A549 treated with CpdA at 1 μM for 4 hours (cell line): ENCODE data around the gene TLE4. TPM values are rescaled to one million over a fixed set of nuclear protein-coding genes. Genes with fewer than 3 reads are reported as not detected.

Experiments
- total RNA-seq: library from RNA; stranded (reverse); fragments of 200-300 nt; extraction: Qiagen RNA extraction; gene quantifications from 5 replicates; pipeline ENCODE4 v1.2.3, GENCODE V29; 2022; ENCODE audit warnings: low read depth

The TLE4 gene
- 12.5 to 14.9 TPM (median 13.4 TPM) in 5 replicates for total RNA-seq

GRCh38 chr9:79571309-79572031, at the start of gene TLE4:
Gene TLE4 (plus strand): TSS chr9:79571965. CDS start chr9:79572791, 826 bp downstream.

